G401.6 (cell line): ENCODE measurements around the gene MLIP.
"Not testable (repeated sequence)": the region's sequence is repeated elsewhere in the genome, so short reads cannot be mapped to it uniquely, and the experiment has no call there.

Source experiments
- FAIRE-seq: peaks from 2 replicates; lab custom pipeline; 2012; peaks lifted over from hg19 to GRCh38; lab: Jason Lieb, UNC

Gene MLIP

DNA sequence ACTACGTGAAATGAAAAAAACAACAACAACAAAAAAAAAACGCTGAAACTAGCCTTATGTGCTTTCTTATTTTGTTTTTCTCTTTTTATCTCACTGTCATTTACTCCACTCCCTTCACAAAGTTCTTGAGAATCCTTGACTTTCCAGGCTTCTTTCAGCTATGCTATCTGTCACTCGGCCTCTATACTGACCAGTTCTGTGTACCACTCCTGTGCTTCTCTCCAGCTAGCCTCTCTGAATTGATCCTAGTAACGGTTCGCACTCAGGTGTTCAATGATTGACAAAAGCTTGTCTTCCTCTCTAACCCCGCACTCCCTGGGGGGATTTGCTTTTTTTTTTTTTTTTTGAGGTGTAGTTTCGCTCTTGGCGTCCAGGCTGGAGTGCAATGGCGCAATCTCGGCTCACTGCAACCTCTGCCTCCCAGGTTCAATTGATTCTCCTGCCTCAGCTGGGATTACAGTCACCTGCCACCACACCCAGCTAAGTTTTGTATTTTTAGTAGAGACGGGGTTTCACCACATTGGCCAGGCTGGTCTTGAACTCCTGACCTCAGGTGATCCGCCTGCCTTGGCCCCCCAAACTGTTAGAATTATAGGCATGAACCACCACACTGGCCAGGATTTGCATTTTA is 31.8 kb downstream of the MLIP start:
- no peak for FAIRE-seq

DNA sequence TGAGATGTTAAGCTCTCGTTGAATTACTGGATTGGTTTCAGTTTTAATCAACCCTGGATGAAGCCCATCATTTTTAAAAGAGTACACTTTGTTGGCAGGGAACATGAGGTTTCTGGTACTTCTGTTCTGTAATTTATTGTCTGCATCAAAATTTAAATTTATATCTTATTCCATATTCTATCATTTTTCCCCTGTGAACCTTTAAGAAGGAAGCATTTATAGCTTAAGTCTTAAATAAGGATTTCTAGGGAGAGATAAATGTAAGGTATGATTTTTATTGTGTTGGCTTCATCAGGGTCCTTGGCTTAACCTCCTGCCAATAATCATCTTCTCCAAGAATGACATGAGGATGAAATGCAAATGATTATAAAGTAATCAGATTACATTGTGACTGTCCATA is 40.6 kb downstream of the MLIP start:
- FAIRE-seq = no peak

GRCh38 chr6:54156650-54157250 is 45.5 kb downstream of the MLIP start:
- FAIRE-seq = no peak

GRCh38 chr6:54157405-54157804 is 46.2 kb downstream of the MLIP start:
- FAIRE-seq = no peak

- FAIRE-seq = no peak
These were observed 61.8 kb downstream of the MLIP start for GRCh38 chr6:54173089-54173488.

DNA sequence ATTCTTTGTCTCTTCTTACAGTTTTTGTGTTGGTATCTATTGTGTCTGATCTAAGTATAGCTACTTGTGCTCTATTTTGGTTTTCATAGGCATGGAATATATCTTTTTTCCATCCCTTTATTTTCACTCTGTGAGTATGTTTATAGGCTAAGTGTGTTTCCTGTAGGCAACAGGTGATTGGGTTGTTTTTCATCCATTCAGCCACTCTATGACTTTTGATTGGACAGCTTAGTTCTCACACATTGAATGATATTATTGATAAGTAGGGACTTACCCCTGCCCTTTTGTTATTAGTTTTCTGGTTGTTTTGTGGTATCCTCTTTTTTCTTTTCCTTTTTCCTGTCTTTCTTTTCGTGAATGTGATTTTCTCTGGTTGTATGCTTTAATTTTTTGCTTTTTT is 67.9 kb downstream of the MLIP start:
- no peak for FAIRE-seq

GRCh38 chr6:54183616-54184015 is 72.4 kb downstream of the MLIP start:
- no peak for FAIRE-seq

- no peak for FAIRE-seq
These were observed 74.6 kb downstream of the MLIP start for GRCh38 chr6:54185885-54186284.

DNA sequence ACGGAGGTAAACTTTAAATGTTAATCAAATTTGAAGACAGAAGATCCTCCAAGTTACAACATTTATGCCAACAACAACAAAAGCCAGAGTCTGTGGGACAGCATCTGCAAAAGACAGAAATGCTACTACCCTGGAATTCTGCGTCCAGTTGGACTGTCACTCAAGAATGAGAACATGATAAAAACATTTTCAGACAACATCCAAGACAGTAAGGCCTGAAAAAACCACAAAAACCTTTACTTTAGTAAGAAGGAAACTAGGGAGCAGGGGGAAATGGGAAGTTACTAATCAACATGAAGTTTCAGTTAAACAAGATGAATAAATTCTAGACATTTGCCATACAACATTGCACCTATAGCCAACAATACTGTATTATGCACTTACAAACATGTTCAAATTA is 77.6 kb downstream of the MLIP start:
- FAIRE-seq = no peak

DNA sequence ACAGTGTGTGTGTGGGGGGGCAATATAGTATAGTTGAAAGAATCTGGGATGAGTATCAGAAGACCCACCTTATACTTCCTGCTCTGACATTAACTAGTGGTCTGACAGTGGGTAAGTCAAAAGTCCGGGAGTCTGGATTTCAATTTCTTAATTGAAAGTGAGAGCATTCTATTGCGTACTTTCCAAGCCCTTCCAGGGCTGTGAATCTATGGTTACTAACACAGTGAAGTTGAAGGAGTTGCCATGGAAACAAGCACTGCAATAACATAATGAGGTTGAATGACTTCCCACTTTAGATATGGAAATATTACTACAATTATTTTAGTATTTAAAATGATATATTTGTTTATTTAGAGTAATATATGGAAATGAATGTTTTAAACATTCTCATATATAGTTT is 80.2 kb downstream of the MLIP start:
- FAIRE-seq = peak; percentile 56

- no peak for FAIRE-seq
These were observed 81.8 kb downstream of the MLIP start for GRCh38 chr6:54192993-54193392.

GRCh38 chr6:54193560-54193959 is 82.3 kb downstream of the MLIP start:
- no peak for FAIRE-seq

DNA sequence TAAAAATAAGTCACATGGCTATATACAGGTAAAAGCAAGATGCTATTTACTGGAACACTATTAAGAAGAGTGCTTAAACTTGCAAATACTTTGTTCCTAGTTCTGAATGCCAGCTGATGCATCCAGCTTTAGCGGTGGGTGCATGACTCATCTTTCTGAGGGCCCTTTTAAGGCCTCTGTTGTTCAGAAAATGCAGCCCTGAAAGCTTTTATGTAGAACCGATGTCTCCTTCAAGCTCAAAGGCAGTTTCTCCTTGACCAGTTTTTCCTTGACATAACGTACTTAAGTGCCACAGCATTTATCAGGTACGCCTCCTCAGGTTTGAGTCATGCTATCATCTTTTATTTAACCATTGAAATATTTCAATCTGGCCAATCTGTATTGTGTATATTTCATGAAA is 82.8 kb downstream of the MLIP start:
- no peak for FAIRE-seq

GRCh38 chr6:54195637-54196036 is 84.4 kb downstream of the MLIP start:
- no peak for FAIRE-seq

DNA sequence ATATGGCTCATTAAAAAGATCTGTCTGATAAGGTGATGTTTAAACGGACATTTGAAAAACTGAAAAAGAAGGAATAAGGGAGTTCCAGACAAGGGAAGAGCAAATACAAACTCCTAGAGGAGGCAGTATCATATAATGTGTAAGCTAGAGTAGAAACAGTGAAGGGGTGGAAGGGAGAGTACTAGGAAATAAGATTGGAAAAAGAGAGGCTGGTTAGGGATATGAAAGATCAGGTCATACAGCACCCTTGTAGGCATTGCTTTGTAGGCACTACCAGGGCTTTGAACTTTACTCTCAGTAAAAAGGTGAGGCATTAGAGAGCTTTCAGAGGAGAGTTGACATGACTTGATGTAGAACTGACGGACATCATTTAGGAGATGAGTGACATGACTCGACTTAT is 85.7 kb downstream of the MLIP start:
- no peak for FAIRE-seq

- no peak for FAIRE-seq
These were observed 86.9 kb downstream of the MLIP start for GRCh38 chr6:54198134-54198533.

- not testable (repeated sequence) for FAIRE-seq
These were observed 92.3 kb downstream of the MLIP start for GRCh38 chr6:54203474-54204035.

GRCh38 chr6:54204921-54205591 is 93.8 kb downstream of the MLIP start:
- FAIRE-seq = no peak

GRCh38 chr6:54206510-54206909 is 95.3 kb downstream of the MLIP start:
- no peak for FAIRE-seq

DNA sequence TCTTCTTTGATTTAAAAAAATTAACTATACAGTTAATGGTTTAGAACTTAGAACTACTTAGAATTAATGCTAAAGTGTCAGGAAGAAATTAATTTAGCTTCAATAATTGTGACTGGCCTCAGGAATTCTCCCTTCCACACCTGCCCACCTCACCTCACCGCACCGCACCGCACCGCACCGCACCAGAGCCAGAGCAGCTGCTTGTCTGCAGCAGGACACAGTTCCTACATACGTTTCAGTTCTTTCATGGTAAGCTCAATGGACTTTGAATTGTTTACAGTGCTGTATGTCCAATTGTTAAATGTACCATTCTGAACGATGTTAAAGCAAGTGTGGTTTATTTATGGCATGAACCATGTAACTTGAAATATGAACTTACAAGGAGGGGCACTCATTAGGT is 98.7 kb downstream of the MLIP start:
- FAIRE-seq = peak; percentile 75

- no peak for FAIRE-seq
These were observed 103.0 kb downstream of the MLIP start for GRCh38 chr6:54214286-54214685.

GRCh38 chr6:54216336-54216735 is 105.1 kb downstream of the MLIP start:
- no peak for FAIRE-seq

GRCh38 chr6:54217018-54217417 is 105.8 kb downstream of the MLIP start:
- FAIRE-seq = no peak

GRCh38 chr6:54222217-54222616 is 111.0 kb downstream of the MLIP start:
- FAIRE-seq = no peak
